Measurements from ENCODE around the gene TSSK2. TPM values are rescaled to one million over a fixed set of nuclear protein-coding genes. Genes with fewer than 3 reads are reported as not detected.

The TSSK2 gene
- total RNA-seq, 1 experiment from 2014 or later, result not detected

DNA sequence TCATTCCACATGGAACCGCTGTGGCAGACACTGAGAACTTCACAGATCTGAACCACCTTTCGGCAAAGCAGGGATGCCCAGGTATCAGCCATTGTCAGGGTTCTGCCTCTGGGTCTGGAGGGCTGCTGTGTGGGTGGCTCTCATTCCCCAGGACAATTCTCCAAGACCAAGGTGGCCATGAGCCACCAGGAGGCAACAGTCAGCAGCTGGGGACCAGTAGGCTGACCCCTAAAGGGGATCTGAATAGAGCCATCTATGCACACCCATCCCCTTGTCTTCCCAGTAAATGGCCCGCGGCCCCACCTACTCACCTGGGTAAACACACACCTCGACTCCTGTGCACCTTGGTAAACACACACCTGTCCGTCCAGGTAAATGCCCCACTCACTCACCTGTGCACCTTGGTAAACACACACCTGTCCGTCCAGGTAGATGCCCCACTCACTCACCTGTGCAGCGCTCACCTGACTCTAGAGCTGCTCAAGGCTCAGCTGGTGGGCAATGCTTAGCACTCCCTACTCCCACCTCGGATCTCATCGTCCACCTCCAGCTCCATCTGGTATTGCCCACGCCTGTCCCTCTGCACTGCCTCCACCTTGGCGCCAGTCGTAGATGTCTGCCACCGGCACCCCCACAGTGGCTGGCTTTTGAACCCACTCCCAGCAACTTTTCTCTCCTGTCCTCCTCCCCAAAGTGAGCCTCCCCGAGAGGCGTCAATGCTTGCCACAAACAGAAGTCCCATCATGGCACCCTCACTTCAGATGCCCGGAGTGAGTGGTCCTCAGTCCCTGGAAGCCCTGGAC lies 37.2 kb downstream of the TSSK2 start:
- H3K27ac ChIP-seq (ENCODE audit: low read length), result no peak overlapping the region
- no peaks in the 10 kb centered on the region for H3K9me3 ChIP-seq (ENCODE audit: control insufficient read depth, insufficient read depth, low read depth, low read length)
- ATAC-seq, result no peak
- DNase-seq (ENCODE audit: low read depth, low spot score), result no peak
- intact Hi-C loops (cut with micrococcal nuclease; ENCODE audit: unreplicated experiment), result no loop called here
- no peaks in the 10 kb centered on the region for H3K36me3 ChIP-seq (ENCODE audit: control insufficient read depth, insufficient read depth, low read length)
- in situ Hi-C loops (cut with HindIII; ENCODE audit: low pct_unique_long_range_greater_than_20kb, low sequenced_read_pairs), result no loop called here
- H3K27me3 ChIP-seq (ENCODE audit: control insufficient read depth, insufficient read depth, low read length), result no peaks in the 10 kb centered on the region; the same call in 1 of the 2 replicates
- peaks cover 10% of the 10 kb centered on the region; the same call in 1 of the 2 replicates for H3K4me1 ChIP-seq (ENCODE audit: control insufficient read depth, insufficient read depth, low read length)
- POLR2A ChIA-PET, result no interaction called here
- BruUV-seq (replicated peaks), result no TSS peak
- TF ChIP-seq, protein P1, sequence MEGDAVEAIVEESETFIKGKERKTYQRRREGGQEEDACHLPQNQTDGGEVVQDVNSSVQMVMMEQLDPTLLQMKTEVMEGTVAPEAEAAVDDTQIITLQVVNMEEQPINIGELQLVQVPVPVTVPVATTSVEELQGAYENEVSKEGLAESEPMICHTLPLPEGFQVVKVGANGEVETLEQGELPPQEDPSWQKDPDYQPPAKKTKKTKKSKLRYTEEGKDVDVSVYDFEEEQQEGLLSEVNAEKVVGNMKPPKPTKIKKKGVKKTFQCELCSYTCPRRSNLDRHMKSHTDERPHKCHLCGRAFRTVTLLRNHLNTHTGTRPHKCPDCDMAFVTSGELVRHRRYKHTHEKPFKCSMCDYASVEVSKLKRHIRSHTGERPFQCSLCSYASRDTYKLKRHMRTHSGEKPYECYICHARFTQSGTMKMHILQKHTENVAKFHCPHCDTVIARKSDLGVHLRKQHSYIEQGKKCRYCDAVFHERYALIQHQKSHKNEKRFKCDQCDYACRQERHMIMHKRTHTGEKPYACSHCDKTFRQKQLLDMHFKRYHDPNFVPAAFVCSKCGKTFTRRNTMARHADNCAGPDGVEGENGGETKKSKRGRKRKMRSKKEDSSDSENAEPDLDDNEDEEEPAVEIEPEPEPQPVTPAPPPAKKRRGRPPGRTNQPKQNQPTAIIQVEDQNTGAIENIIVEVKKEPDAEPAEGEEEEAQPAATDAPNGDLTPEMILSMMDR (IDR thresholded peaks at IDR 0.05), result no peak; the same call in 1 of the 2 replicates
- TF ChIP-seq SIN3A (IDR thresholded peaks at IDR 0.05; ENCODE audit: borderline replicate concordance, insufficient read depth, low read depth, low read length), result no peak
- TF ChIP-seq, protein P2, sequence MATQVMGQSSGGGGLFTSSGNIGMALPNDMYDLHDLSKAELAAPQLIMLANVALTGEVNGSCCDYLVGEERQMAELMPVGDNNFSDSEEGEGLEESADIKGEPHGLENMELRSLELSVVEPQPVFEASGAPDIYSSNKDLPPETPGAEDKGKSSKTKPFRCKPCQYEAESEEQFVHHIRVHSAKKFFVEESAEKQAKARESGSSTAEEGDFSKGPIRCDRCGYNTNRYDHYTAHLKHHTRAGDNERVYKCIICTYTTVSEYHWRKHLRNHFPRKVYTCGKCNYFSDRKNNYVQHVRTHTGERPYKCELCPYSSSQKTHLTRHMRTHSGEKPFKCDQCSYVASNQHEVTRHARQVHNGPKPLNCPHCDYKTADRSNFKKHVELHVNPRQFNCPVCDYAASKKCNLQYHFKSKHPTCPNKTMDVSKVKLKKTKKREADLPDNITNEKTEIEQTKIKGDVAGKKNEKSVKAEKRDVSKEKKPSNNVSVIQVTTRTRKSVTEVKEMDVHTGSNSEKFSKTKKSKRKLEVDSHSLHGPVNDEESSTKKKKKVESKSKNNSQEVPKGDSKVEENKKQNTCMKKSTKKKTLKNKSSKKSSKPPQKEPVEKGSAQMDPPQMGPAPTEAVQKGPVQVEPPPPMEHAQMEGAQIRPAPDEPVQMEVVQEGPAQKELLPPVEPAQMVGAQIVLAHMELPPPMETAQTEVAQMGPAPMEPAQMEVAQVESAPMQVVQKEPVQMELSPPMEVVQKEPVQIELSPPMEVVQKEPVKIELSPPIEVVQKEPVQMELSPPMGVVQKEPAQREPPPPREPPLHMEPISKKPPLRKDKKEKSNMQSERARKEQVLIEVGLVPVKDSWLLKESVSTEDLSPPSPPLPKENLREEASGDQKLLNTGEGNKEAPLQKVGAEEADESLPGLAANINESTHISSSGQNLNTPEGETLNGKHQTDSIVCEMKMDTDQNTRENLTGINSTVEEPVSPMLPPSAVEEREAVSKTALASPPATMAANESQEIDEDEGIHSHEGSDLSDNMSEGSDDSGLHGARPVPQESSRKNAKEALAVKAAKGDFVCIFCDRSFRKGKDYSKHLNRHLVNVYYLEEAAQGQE (IDR thresholded peaks at IDR 0.05; ENCODE audit: insufficient read depth in 1 of 2, low read depth in 2 of 2, low read length in 1 of 2), result no peak
- TF ChIP-seq TCF7L2 (IDR thresholded peaks at IDR 0.05; ENCODE audit: low read depth, low read length), result no peak
- no peak for TF ChIP-seq POLR2AphosphoS5 (IDR thresholded peaks at IDR 0.05; ENCODE audit: low read depth, low read length)
- CTCF ChIA-PET, result no interaction called here
- no peak overlapping the region for H3K4me3 ChIP-seq (ENCODE audit: low read depth in 2 of 2, low read length in 2 of 2)

DNA sequence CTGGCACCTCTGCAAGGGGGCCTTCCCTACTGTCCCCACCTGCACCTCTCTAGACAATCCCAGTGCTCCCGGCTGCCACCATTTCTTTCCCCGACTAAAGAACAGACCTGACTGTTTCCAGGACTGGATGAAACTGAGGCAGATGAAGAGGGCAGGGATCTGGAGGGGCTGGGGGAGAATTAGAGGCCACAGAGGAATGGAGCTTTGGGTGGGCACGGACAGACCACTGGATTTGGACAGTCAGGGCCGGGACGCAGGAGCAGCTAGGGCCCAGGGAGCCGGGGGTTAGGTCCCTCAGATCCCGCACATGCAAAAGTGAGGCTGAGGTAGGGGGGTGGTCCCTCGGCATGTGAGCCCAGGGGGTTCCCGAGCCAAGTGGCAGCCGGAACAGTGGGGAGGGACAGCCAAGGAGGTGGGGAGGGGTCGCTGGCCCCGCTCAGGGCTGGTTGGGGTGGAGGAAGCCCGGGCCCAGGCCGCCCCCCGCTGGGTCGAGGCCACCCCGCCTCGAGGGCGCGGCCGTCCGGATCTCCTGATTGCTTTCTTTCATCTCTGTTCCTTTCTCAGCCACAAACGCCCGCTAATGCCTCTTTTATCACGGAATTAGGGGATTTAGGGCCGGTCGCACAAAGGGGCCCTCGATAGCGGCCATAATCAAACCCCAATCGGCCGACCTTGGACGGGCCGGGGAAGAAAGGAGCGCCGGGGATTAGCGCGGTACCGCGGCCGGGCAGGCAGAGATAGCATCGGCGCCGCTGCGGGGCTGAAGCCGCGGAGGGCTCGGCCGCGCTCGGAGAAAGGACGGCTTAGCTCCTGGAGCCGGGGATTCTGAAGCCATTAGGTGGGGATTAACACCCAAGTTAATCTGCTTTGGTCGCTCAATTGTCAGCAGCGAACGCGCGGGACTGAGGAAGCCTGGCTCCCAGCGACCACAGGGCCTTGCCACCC lies 38.2 kb downstream of the TSSK2 start:
- no peaks in the 10 kb centered on the region; the same call in 1 of the 2 replicates for H3K27me3 ChIP-seq (ENCODE audit: control insufficient read depth, insufficient read depth, low read length)
- H3K27ac ChIP-seq (ENCODE audit: low read length), result no peak overlapping the region
- no peak for ATAC-seq
- DNase-seq (ENCODE audit: low read depth, low spot score), result no peak
- ChIA-PET POLR2A (no interaction called here), CTCF (interaction anchor here (0.6 kb wide), 1 partner anchor 17 kb away, joined by 12 read pairs; no protein-coding TSS in a partner anchor)
- peaks cover 18% of the 10 kb centered on the region for H3K4me1 ChIP-seq (ENCODE audit: control insufficient read depth, insufficient read depth, low read length)
- H3K4me3 ChIP-seq (ENCODE audit: low read depth in 2 of 2, low read length in 2 of 2), result peak overlapping the region; percentile 28 to 41
- BruUV-seq (replicated peaks), result no TSS peak
- H3K36me3 ChIP-seq (ENCODE audit: control insufficient read depth, insufficient read depth, low read length), result no peaks in the 10 kb centered on the region
- in situ Hi-C loops (cut with HindIII; ENCODE audit: low pct_unique_long_range_greater_than_20kb, low sequenced_read_pairs) (no loop called here), intact Hi-C loops (cut with micrococcal nuclease; ENCODE audit: unreplicated experiment) (no loop called here)
- H3K9me3 ChIP-seq (ENCODE audit: control insufficient read depth, insufficient read depth, low read depth, low read length), result no peaks in the 10 kb centered on the region
- TF ChIP-seq TCF7L2 (IDR thresholded peaks at IDR 0.05; ENCODE audit: low read depth, low read length) (no peak), POLR2AphosphoS5 (IDR thresholded peaks at IDR 0.05; ENCODE audit: low read depth, low read length) (no peak)
